Embryonic facial prominence (tissue), 1 donor: ENCODE measurements around the gene HLA-DQA1.
"Not testable (repeated sequence)": the region's sequence is repeated elsewhere in the genome, so short reads cannot be mapped to it uniquely, and the experiment has no call there.

ENCODE experiments used
- DNase-seq: peaks from one replicate; pipeline ENCODE4 v3.0.0-alpha.2; 2016; ENCODE audit errors: extremely low spot score

Gene HLA-DQA1

GRCh38 chr6:32637219-32637880, at the start of gene HLA-DQA1:
TSS of gene HLA-DQA1 (plus strand) at chr6:32637406. CDS start at chr6:32637459, 53 bp downstream.
- DNase-seq, result no peak

GRCh38 chr6:32588156-32588555, 49.0 kb upstream of the HLA-DQA1 start:
- no peak for DNase-seq

GRCh38 chr6:32589596-32590449, 47.4 kb upstream of the HLA-DQA1 start, which contains the start of gene HLA-DRB1:
TSS of gene HLA-DRB1 (minus strand) at chr6:32589848. CDS start at chr6:32589742, 106 bp downstream.
- DNase-seq, result no peak

GRCh38 chr6:32590713-32591112, 46.5 kb upstream of the HLA-DQA1 start:
- DNase-seq, result not testable (repeated sequence)

GRCh38 chr6:32597024-32597423, 40.2 kb upstream of the HLA-DQA1 start:
- DNase-seq, result no peak

- DNase-seq, result no peak
These were observed 34.8 kb upstream of the HLA-DQA1 start for GRCh38 chr6:32602383-32602782.

GRCh38 chr6:32603222-32603621, 34.0 kb upstream of the HLA-DQA1 start:
- no peak for DNase-seq

GRCh38 chr6:32603888-32604287, 33.3 kb upstream of the HLA-DQA1 start:
- no peak for DNase-seq

- DNase-seq, result no peak
These were observed 32.8 kb upstream of the HLA-DQA1 start for GRCh38 chr6:32604434-32604877.

- no peak for DNase-seq
These were observed 29.8 kb upstream of the HLA-DQA1 start for GRCh38 chr6:32607263-32607987.

- DNase-seq, result no peak
These were observed 29.3 kb upstream of the HLA-DQA1 start for GRCh38 chr6:32607988-32608298.

- DNase-seq, result no peak
These were observed 28.8 kb upstream of the HLA-DQA1 start for GRCh38 chr6:32608362-32608761.

GRCh38 chr6:32609391-32609730, 27.8 kb upstream of the HLA-DQA1 start:
- no peak for DNase-seq

GRCh38 chr6:32609731-32610640, 27.2 kb upstream of the HLA-DQA1 start:
- peak; percentile 81 for DNase-seq

GRCh38 chr6:32610682-32611296, 26.4 kb upstream of the HLA-DQA1 start:
- DNase-seq, result no peak

- no peak for DNase-seq
These were observed 23.7 kb upstream of the HLA-DQA1 start for GRCh38 chr6:32613475-32613874.

- DNase-seq, result no peak
These were observed 22.7 kb upstream of the HLA-DQA1 start for GRCh38 chr6:32614366-32615081.

- no peak for DNase-seq
These were observed 21.2 kb upstream of the HLA-DQA1 start for GRCh38 chr6:32615885-32616532.

- DNase-seq, result no peak
These were observed 19.5 kb upstream of the HLA-DQA1 start for GRCh38 chr6:32617751-32618150.

- DNase-seq, result no peak
These were observed 15.8 kb upstream of the HLA-DQA1 start for GRCh38 chr6:32621372-32621771.
